Kidney glomerular epithelial cell (primary cell): ENCODE data around the gene ADAMTS17.
"Not testable (repeated sequence)": the region's sequence is repeated elsewhere in the genome, so short reads cannot be mapped to it uniquely, and the experiment has no call there.

ENCODE experiments used
- DNase-seq: peaks from one replicate; lab custom pipeline; 2025; lab: John Stamatoyannopoulos, UW

Gene ADAMTS17

GRCh38 chr15:100108846-100109245 is 232.9 kb downstream of the ADAMTS17 start:
- no peak for DNase-seq

- no peak for DNase-seq
Measured at GRCh38 chr15:100108346-100108745, 233.4 kb downstream of the ADAMTS17 start.

GRCh38 chr15:100107606-100108225 is 234.1 kb downstream of the ADAMTS17 start:
- DNase-seq, result no peak

GRCh38 chr15:100107151-100107550 is 234.6 kb downstream of the ADAMTS17 start:
- no peak for DNase-seq

- DNase-seq, result no peak
Measured at GRCh38 chr15:100106732-100107131, 235.0 kb downstream of the ADAMTS17 start.

- no peak for DNase-seq
Measured at GRCh38 chr15:100105101-100105500, 236.7 kb downstream of the ADAMTS17 start.

- no peak for DNase-seq
Measured at GRCh38 chr15:100104245-100104644, 237.5 kb downstream of the ADAMTS17 start.

- no peak for DNase-seq
Measured at GRCh38 chr15:100103828-100104227, 237.9 kb downstream of the ADAMTS17 start.

- no peak for DNase-seq
Measured at GRCh38 chr15:100101426-100102089, 240.2 kb downstream of the ADAMTS17 start.

GRCh38 chr15:100100926-100101325 is 240.8 kb downstream of the ADAMTS17 start:
- DNase-seq, result no peak

GRCh38 chr15:100099976-100100375 is 241.8 kb downstream of the ADAMTS17 start:
- DNase-seq, result no peak

GRCh38 chr15:100098705-100099104 is 243.1 kb downstream of the ADAMTS17 start:
- no peak for DNase-seq

- DNase-seq, result no peak
Measured at GRCh38 chr15:100097342-100098127, 244.2 kb downstream of the ADAMTS17 start.

- DNase-seq, result no peak
Measured at GRCh38 chr15:100096700-100097099, 245.1 kb downstream of the ADAMTS17 start.

GRCh38 chr15:100096248-100096600 is 245.6 kb downstream of the ADAMTS17 start:
- no peak for DNase-seq

GRCh38 chr15:100095541-100096247 is 246.1 kb downstream of the ADAMTS17 start:
- DNase-seq, result no peak

- no peak for DNase-seq
Measured at GRCh38 chr15:100094127-100094510, 247.7 kb downstream of the ADAMTS17 start.

GRCh38 chr15:100093211-100094126 is 248.3 kb downstream of the ADAMTS17 start:
- DNase-seq, result no peak

- no peak for DNase-seq
Measured at GRCh38 chr15:100092034-100092433, 249.7 kb downstream of the ADAMTS17 start.

- no peak for DNase-seq
Measured at GRCh38 chr15:100090411-100090810, 251.4 kb downstream of the ADAMTS17 start.

GRCh38 chr15:100084042-100084821 is 257.5 kb downstream of the ADAMTS17 start:
- DNase-seq, result not testable (repeated sequence)
